Activated CD8-positive, alpha-beta memory T cell treated with anti-CD3 and anti-CD28 coated beads, Interleukin-2, amount 50 U/mL, for 24 hours (primary cell): Measurements from ENCODE around the gene BCR.

Experiments used
- DNase-seq: peaks from one replicate; pipeline ENCODE4 v3.0.0-alpha.2; 2020; ENCODE audit errors: extremely low read depth

The BCR gene

DNA sequence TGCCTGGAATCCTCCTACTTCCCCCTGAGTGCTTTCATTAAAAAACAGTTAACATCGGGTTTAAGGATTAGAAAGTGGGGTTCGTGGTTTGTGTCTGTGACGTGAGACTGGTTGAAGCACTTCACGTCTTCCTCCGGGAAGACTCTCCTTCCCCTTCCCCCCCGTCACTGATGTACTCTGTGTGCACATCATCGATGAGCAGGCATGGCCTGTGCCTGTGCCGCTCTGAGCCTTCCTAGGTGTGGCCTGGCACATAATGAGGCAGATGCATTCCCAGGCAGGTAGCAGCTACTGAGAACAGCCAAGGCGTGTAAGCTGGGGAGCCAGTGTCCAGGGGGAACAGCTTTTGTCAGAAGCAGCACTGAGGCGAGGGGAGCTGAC is 93.8 kb downstream of the BCR start:
- no peak for DNase-seq

- no peak for DNase-seq
These were observed 94.8 kb downstream of the BCR start for GRCh38 chr22:23274891-23275694.

DNA sequence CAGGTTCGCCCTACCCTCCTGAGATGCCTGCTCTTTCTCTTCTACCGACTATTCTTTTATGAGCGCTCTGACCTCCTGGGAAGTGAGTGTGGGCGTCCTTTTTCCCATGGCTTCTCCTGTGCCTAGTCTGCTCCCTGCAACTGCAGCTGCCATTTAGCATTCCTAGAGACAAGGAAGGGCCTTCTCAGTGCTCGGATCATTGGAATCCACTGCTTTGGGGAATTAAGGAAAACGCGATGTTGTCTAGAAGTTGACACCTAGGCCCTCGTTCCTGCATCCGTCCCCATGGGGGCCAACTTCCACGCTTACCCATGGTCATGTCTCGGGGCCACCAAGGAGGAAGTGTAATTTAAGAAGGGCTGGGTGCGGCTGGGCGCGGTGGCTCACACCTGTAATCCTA is 95.4 kb downstream of the BCR start:
- DNase-seq, result no peak

- DNase-seq, result no peak
These were observed 96.6 kb downstream of the BCR start for GRCh38 chr22:23276656-23277582.

- DNase-seq, result no peak
These were observed 97.4 kb downstream of the BCR start for GRCh38 chr22:23277583-23278295.

GRCh38 chr22:23278883-23279675 is 98.8 kb downstream of the BCR start:
- no peak for DNase-seq

DNA sequence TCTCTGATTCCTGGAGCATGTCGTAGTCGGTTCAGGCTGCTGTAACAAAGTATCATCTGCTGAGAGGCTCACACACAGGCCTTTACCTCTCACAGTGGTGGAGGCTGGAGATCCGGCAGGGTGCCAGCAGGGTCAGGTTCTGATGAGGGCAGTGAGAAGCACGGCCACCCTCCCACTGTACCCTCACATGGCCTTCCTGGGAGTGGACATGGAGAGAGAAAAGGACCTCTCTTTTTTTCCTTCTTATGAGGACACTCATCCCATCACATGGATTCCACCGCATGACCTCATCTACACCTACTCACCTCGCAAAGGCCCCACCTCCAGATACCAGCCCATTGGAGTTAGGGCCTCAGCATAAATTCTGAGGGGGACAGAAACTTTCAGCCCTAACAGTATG is 99.5 kb downstream of the BCR start:
- no peak for DNase-seq

GRCh38 chr22:23280356-23281052 is 100.2 kb downstream of the BCR start:
- DNase-seq, result no peak

- no peak for DNase-seq
These were observed 100.7 kb downstream of the BCR start for GRCh38 chr22:23281053-23281405.

GRCh38 chr22:23281406-23282088 is 101.2 kb downstream of the BCR start:
- DNase-seq, result peak; percentile 66

DNA sequence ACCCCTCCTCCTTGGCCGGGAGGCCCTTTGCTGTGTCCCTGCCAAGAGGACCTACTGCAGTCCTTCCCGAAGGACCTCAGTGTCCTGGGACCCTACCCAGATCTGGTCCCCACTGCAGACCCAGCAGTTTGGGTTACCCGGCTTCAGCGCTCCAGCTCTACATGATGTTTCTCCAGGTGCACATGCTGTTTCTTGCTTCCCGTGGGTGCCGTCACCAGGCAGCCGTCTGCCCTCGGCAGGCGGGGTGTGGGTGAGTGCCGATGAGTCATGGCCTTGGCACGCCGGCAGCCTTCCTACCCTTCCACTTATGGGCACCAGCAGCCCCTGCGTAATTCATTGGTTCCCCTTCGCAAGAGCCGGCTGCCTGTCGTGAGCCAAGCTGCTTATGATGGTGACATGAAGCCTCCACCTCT is 101.8 kb downstream of the BCR start:
- no peak for DNase-seq

GRCh38 chr22:23282516-23282915 is 102.2 kb downstream of the BCR start:
- no peak for DNase-seq

DNA sequence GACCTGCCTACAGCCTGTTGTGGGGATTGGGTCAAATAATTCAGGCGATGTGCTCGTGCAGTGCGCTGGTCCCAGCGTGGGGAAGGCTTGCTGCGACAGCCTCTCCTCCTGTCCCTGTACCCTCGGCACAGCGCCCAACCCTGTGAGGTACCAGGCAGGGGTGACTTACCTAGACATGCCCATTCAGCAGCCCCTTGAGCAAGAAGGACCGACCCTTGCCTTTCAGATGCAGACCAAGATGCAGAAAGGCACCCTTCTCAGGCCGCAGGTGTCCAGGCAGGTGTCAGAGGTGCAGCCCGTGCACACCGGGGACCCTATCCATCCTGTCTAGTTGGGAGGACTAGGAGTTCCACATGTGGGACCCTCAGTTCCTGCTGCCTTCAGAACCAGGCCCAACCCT is 102.7 kb downstream of the BCR start:
- DNase-seq, result no peak

DNA sequence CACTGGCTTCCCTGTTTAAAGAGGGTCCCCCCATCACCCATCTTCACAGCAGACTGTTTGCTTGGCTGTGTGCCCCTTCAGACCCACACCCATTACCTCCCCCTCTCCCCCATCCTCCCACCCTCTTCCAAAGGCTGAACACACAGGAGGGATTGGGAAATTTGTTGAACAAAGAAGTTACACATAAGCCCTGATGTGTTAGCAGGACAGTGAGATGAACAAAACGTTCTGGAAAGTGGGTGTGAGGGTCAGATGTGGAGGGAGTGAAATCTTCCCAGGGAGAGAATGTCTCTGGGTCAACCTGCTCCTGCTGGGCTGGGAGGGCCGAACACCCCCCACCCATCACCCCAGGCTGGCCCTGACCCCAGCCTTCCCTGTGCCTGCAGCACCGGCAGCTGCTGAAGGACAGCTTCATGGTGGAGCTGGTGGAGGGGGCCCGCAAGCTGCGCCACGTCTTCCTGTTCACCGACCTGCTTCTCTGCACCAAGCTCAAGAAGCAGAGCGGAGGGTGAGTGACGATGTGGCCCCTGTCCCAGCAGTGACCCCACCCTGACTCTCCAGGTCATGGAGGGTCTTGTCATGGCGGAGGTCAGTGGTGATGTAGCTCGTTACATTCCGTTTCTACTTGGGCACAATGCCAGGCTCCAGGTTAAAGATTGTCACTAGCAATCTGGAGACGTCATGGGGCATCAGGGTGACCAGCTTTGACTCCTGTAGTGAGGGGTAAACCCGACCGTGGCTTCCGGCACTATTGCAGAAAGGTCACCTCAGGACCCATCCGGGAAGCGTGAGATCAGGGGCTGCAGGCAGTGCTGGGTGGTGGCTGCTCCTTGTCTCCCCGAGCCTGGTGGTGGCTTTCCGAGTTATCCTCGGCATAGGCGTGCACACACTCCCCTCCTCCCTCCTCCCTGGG is 103.5 kb downstream of the BCR start:
- DNase-seq, result no peak

DNA sequence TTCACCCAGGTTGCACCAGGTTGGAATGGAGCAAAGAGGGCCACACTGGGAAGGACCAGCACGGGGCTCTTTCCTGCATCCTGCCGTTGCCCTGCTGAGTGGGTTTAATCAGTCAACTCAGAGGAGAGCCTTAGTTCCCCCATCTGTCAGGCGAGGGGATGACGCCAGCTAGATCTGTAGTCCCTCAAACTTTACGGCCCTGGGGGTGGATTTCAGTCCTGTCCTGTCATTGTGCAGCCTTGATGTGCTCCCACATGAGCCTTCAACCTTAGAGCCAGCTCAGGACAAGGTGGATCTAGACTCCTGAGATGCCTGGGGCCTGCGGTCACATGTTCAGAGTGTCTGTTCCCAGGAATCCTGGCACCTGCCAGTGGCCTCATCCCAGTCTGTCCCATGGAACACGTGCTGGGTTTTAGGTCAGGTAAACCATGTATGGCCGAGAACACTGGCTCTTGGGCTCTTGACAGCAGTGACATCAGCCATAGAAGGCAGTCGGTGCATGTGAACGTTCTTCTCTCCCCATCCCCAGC is 104.3 kb downstream of the BCR start:
- no peak for DNase-seq

- no peak for DNase-seq
These were observed 104.9 kb downstream of the BCR start for GRCh38 chr22:23285236-23285635.

- no peak for DNase-seq
These were observed 105.4 kb downstream of the BCR start for GRCh38 chr22:23285734-23286133.

DNA sequence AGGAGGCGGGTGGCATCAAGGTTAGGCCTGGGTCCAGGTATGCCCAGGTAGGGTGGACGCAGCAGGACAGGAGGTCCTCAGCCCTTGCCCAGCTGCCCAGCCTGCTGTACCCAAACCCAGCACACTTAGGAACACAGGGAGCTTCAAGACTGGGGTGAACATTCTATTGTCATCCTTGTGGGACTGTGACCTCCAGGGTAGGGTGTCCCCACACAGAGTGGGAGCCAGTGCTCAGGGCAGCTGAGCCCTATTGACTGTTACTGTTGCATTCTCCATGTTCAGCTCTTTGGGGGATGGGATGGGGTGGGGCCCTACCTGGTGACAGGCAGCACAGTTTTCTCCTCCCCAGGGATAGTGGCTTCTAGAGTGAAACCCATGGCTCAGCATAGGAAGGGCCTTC is 106.0 kb downstream of the BCR start:
- DNase-seq, result no peak
